HG03039 (cell line): Measurements from ENCODE around the gene MPP7.

ENCODE experiments used
- ATAC-seq: cut with Tn5 transposase; IDR thresholded peaks from one replicate; pipeline ENCODE4 v1.9.1; 2021; ENCODE audit warnings: mild to moderate bottlenecking, moderate library complexity; ENCODE audit not compliant: unreplicated experiment

The MPP7 gene

GRCh38 chr10:28307267-28307666, 4.4 kb upstream of the MPP7 start:
- ATAC-seq, result no peak

- ATAC-seq, result no peak
Observed at GRCh38 chr10:28305553-28305952, 2.7 kb upstream of the MPP7 start.

GRCh38 chr10:28304032-28304571, 1.2 kb upstream of the MPP7 start:
- ATAC-seq, result no peak

GRCh38 chr10:28302012-28302637, 739 bp downstream of the MPP7 start:
- no peak for ATAC-seq

- no peak for ATAC-seq
Observed at GRCh38 chr10:28300027-28300426, 2.8 kb downstream of the MPP7 start.

GRCh38 chr10:28298951-28299350, 3.9 kb downstream of the MPP7 start:
- ATAC-seq, result no peak

GRCh38 chr10:28296023-28296422, 6.8 kb downstream of the MPP7 start:
- ATAC-seq, result no peak

- ATAC-seq, result no peak
Observed at GRCh38 chr10:28295336-28295735, 7.5 kb downstream of the MPP7 start.

GRCh38 chr10:28294809-28295208, 8.1 kb downstream of the MPP7 start:
- ATAC-seq, result no peak

GRCh38 chr10:28294169-28294532, 8.7 kb downstream of the MPP7 start:
- ATAC-seq, result no peak

- no peak for ATAC-seq
Observed at GRCh38 chr10:28293236-28294168, 9.4 kb downstream of the MPP7 start.

GRCh38 chr10:28291881-28292297, 11.0 kb downstream of the MPP7 start:
- ATAC-seq, result no peak

- ATAC-seq, result no peak
Observed at GRCh38 chr10:28285816-28286215, 17.0 kb downstream of the MPP7 start.

GRCh38 chr10:28284126-28284525, 18.7 kb downstream of the MPP7 start:
- no peak for ATAC-seq

- ATAC-seq, result no peak
Observed at GRCh38 chr10:28283251-28283650, 19.6 kb downstream of the MPP7 start.

- ATAC-seq, result no peak
Observed at GRCh38 chr10:28282336-28282735, 20.5 kb downstream of the MPP7 start.

- no peak for ATAC-seq
Observed at GRCh38 chr10:28281726-28282315, 21.0 kb downstream of the MPP7 start.

- ATAC-seq, result no peak
Observed at GRCh38 chr10:28280652-28281051, 22.2 kb downstream of the MPP7 start.

- ATAC-seq, result no peak
Observed at GRCh38 chr10:28279878-28280277, 23.0 kb downstream of the MPP7 start.

- ATAC-seq, result no peak
Observed at GRCh38 chr10:28278842-28279241, 24.0 kb downstream of the MPP7 start.

- ATAC-seq, result no peak
Observed at GRCh38 chr10:28276384-28276783, 26.5 kb downstream of the MPP7 start.

GRCh38 chr10:28274475-28274874, 28.4 kb downstream of the MPP7 start:
- no peak for ATAC-seq
